ENCODE measurements around the gene SEMA7A.

Gene SEMA7A

DNA sequence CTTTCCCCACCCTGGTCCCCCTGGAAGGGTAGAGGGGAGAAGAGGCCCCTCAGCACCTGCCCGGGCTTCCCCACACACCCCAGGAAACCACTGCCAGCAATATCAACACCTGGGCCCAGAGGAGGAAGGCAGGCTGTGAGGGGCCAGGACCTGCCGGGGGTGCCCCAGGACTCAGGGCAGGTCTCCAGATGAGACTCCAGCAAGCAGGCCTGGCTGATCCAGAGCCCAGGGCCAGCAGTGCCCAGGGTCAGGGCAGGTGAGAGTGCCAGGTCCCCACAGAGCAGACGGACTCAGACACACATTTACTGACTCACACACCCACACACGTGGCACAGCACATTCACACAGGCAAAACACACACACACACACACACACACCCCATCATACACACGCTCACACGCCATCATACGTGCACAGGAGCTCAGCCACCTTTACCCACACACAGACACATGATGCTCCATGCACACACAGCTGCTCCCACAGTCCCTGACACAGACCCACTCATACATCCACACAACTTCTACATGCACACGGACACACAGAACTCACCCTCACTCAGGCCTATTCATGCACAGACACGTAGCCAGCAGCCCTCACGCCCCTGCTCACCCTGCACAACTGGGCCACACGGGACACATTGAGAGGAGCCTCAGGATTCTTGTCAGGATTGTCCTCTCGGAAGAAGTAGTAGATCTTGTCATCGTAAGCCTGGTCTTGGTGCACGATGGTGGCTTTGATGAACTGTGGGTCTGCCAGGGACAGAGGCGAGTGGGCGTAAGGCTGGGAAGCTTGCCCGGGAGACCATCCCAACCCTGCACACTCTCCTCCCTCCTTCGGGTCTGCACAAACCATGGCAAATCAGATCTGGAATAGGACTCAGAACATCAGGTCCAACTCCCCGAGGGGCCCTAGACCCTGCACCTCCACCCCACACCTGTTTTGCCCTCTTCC is 17.5 kb downstream of the SEMA7A start:
- no peak for DNase-seq

DNA sequence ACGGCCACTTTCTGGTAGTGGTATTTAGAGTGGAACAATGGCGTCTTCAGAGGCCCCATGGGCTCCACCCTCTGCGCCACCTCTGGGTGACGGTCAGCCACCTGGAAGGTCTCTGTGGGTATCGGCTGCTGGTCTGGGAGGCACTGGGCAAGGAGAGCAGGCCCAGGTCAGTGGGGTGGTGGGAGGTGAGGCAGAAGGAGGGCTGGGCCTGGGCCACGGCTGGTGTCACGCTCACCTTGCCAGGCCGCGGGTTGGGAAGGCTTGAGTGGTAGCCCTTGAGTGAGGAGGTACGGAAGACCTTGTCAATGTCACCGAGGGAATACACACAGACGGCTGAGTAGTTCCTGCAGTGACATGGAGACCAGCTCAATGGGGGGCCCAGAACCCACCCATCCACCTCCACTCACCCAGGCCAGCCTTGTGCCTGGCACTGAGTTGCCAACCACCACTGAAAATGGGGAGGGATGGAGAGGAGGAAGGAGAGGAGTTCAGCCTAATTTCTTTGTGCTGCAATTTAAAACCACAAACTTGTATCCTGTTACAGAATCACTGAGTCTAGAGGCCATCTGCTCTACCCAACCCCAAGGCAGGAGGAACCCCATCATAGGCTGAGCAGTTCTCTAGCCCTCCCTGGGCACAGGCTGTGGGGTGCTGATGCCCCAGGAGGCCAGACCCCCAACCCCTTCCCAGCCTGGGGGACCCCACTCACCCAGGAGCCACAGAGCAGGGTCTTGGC is 19.0 kb downstream of the SEMA7A start:
- DNase-seq: no peak

- DNase-seq: no peak
These were observed 19.6 kb downstream of the SEMA7A start for GRCh38 chr15:74414081-74414580.

GRCh38 chr15:74413350-74414080 is 20.2 kb downstream of the SEMA7A start:
- no peak for DNase-seq

- DNase-seq: no peak
These were observed 21.6 kb downstream of the SEMA7A start for GRCh38 chr15:74412159-74412558.

DNA sequence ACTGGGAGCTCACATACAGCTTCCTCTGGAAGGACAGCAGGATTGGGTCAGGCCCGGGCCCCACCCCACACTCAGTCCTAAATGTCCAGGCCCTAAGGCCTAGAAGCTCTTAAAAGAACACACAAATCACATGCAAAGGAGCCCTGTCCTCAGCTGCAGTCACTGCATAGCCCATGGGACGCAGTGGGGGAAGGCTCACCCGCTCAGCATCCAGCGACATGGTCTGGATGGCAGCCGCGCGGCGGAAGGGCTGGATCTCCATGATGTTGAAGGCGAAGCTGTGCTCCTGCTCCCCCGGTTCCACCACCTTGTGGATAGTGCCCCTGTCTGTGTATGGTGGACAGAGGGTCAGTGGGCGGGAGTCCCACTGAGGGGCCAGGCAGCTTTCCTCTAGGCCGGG is 22.1 kb downstream of the SEMA7A start:
- no peak for DNase-seq

GRCh38 chr15:74410502-74410901 is 23.3 kb downstream of the SEMA7A start:
- DNase-seq: no peak

- DNase-seq: no peak
These were observed 24.5 kb downstream of the SEMA7A start for GRCh38 chr15:74409225-74409624.

DNA sequence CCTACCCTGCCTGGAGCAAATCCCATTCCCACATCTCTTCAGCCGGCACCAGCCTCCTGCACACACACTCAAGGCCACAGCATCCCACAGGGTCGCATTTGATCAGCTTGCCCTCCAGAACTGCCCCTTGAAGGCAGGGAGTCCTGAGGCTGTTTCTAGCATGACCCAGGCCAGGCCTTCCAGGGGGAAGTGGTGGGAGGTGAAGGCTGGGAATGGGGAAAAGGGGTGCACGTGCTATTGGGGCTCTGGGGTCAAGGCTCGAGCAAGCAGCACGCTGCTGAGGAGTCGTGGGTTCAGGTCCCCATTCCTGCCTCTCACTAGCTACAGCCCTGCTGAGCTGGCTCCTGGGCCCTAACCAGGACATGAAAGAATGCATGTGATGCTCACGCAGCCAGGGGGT is 24.9 kb downstream of the SEMA7A start:
- no peak for DNase-seq

DNA sequence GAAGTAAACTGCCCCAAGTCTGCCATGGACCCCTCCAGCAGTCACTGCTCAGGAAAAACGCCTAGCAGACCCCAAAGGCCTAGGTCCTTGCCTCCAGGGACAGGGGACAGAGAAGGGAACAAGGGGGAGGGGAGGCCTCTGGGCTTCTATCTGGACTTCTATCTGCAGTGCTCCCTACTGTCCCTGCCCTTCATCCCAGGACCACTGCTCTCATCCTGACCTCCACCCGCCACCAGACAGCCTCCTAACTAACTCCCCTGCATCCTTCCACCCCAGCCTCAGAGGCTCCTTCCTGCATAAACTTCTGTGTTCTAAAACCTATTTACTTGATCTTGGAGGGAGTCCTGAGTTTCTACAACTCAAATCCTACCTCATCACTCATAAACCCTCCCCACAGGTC is 25.4 kb downstream of the SEMA7A start:
- no peak for DNase-seq

- no peak for DNase-seq
These were observed 26.6 kb downstream of the SEMA7A start for GRCh38 chr15:74406992-74407705.

DNA sequence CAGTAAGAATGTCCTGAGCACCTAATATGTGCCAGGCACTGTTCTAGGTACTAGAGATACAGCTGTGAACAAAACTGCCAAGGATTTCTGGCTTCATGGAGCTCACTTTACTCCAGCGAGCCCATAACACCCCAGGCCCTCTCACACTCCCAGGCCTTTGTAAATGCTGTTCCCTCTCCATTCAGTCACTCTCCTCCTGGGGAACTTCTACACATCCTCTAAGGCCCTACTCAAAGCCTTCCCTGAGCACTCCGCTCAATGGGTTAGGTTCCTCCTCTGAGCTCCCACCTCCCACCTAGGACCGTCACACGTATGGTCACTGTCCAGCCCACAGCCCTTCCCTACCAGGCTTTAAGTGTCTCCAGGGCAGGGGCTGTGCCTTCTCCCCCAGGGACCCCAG is 27.2 kb downstream of the SEMA7A start:
- no peak for DNase-seq

GRCh38 chr15:74405823-74406222 is 27.9 kb downstream of the SEMA7A start:
- DNase-seq: no peak

- DNase-seq: peak; percentile 55 to 62
These were observed 29.7 kb downstream of the SEMA7A start for GRCh38 chr15:74403991-74404563.

DNA sequence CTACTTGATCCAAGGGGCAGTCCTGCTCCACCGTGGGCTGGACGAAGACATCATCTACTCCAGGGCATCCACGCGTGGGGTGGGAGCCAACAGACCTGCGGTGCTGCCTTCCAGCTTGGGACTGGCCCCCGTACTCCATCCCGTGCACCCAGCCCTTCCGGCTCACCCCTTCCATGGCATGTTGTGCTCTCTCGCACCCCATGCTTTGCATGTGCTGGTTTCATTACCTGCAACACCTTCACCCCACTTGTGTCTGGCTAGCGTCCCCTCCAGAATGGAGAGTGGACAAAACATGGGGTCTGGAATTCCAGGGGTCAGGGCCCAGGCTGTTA is 30.2 kb downstream of the SEMA7A start:
- peak in 1 of 2 experiments; percentile 40 for DNase-seq

GRCh38 chr15:74402873-74403587 is 30.7 kb downstream of the SEMA7A start:
- DNase-seq: peak; percentile 91 to 92

- DNase-seq: no peak
These were observed 31.4 kb downstream of the SEMA7A start for GRCh38 chr15:74402337-74402841.

- DNase-seq: peak; percentile 71 to 74
These were observed 32.6 kb downstream of the SEMA7A start for GRCh38 chr15:74400915-74401757.

- peak; percentile 66 to 67 for DNase-seq
These were observed 33.4 kb downstream of the SEMA7A start for GRCh38 chr15:74400313-74400860.

All from activated T-cell treated with anti-CD3 and anti-CD28 coated beads, Interleukin-2, amount 50 U/mL, for 48 hours (primary cell).